Keratinocyte (primary cell): Measurements from ENCODE around the gene ANKRD18B. TPM values are rescaled to one million over a fixed set of nuclear protein-coding genes. Genes with fewer than 3 reads are reported as not detected.
"Not testable (repeated sequence)": the region's sequence is repeated elsewhere in the genome, so short reads cannot be mapped to it uniquely, and the experiment has no call there.

Experiments
- DNase-seq: peaks from one replicate; pipeline ENCODE4 v3.0.0-alpha.2; 2011; ENCODE audit warnings: low read depth, missing footprints, low spot score
- FAIRE-seq: peaks from 2 replicates; lab custom pipeline; 2011; peaks lifted over from hg19 to GRCh38; lab: Jason Lieb, UNC
- H2AFZ ChIP-seq: 2 replicates; pipeline ENCODE4 v1.6.0; 2012; ENCODE audit warnings: low read length, control low read depth, inconsistent platforms; ENCODE audit not compliant: control insufficient read depth
- H3K27ac ChIP-seq: 2 replicates; pipeline ENCODE4 v1.5.1; 2011; ENCODE audit warnings: low read length; ENCODE audit not compliant: control insufficient read depth, insufficient read depth
- H3K27me3 ChIP-seq: 3 replicates; pipeline ENCODE4 v1.6.0; 2011; ENCODE audit warnings: low read length; ENCODE audit not compliant: control insufficient read depth, insufficient read depth; ENCODE audit errors: extremely low read depth
- H3K36me3 ChIP-seq, 2 experiments: 2 replicates in 1 of 2; 3 replicates in 1 of 2; pipeline ENCODE4 v1.5.1; 2011; ENCODE audit warnings: low read length in 2 of 2, mild to moderate bottlenecking in 1 of 2; ENCODE audit not compliant: control insufficient read depth in 2 of 2, insufficient read depth in 2 of 2; ENCODE audit errors: extremely low read depth in 1 of 2
- H3K4me1 ChIP-seq: 3 replicates; pipeline ENCODE4 v1.5.1; 2011; ENCODE audit warnings: low read length; ENCODE audit not compliant: control insufficient read depth, insufficient read depth; ENCODE audit errors: extremely low read depth
- H3K4me2 ChIP-seq: 3 replicates; pipeline ENCODE4 v1.6.0; 2011; ENCODE audit warnings: low read depth, low read length; ENCODE audit not compliant: control insufficient read depth, insufficient read depth; ENCODE audit errors: extremely low read depth
- H3K4me3 ChIP-seq, 3 experiments: fragments of 200-600 bp in 1 of 3; sonication (generic) in 1 of 3; 2 replicates in 2 of 3; 3 replicates in 1 of 3; pipeline ENCODE4 v1.5.1; 2011 to 2016; ENCODE audit warnings: low read length in 3 of 3, mild to moderate bottlenecking in 3 of 3, control low read depth in 2 of 3, inconsistent platforms in 1 of 3, low read depth in 1 of 3, mixed read lengths in 1 of 3, mixed run types in 1 of 3, moderate library complexity in 1 of 3; ENCODE audit not compliant: control insufficient read depth in 2 of 3, insufficient read depth in 2 of 3; ENCODE audit errors: extremely low read depth in 1 of 3
- H3K79me2 ChIP-seq: 2 replicates; pipeline ENCODE4 v1.6.0; 2012; ENCODE audit warnings: low read length; ENCODE audit not compliant: control insufficient read depth, insufficient read depth
- H3K9ac ChIP-seq: 3 replicates; pipeline ENCODE4 v1.6.0; 2011; ENCODE audit warnings: low read length; ENCODE audit not compliant: control insufficient read depth, insufficient read depth; ENCODE audit errors: extremely low read depth
- H3K9me1 ChIP-seq: 3 replicates; pipeline ENCODE4 v1.6.0; 2011; ENCODE audit warnings: low read length; ENCODE audit not compliant: control insufficient read depth, insufficient read depth; ENCODE audit errors: extremely low read depth
- H3K9me3 ChIP-seq: 2 replicates; pipeline ENCODE4 v1.5.1; 2012; ENCODE audit warnings: low read depth, low read length; ENCODE audit not compliant: control insufficient read depth
- H4K20me1 ChIP-seq: 3 replicates; pipeline ENCODE4 v1.6.0; 2011; ENCODE audit warnings: low read length; ENCODE audit not compliant: control insufficient read depth, insufficient read depth; ENCODE audit errors: extremely low read depth
- CTCF ChIP-seq, 3 experiments: IDR thresholded peaks in 1 of 3; conservative IDR thresholded peaks in 1 of 3; optimal IDR thresholded peaks in 1 of 3; 2 replicates in 2 of 3; 3 replicates in 1 of 3; pipeline versions ENCODE3 to v1.5.1; 2011; ENCODE audit warnings: low read length in 3 of 3, mild to moderate bottlenecking in 3 of 3, moderate library complexity in 2 of 3, control low read depth in 1 of 3, inconsistent platforms in 1 of 3; ENCODE audit not compliant: insufficient read depth in 2 of 3; ENCODE audit errors: extremely low read depth in 1 of 3
- EZH2 ChIP-seq: IDR thresholded peaks from one replicate; pipeline ENCODE4 v1.6.1; 2012; ENCODE audit warnings: inconsistent platforms, mild to moderate bottlenecking, low read length, moderate library complexity
- dilution Hi-C: fragments of 300-500 bp; cut with MboI; formaldehyde crosslinking; loops from one replicate; pipeline ENCODE4 v1.7.0; 2020; ENCODE audit warnings: low sequenced_read_pairs; ENCODE audit not compliant: extremely low pct_ligation_motif_present
- polyA plus RNA-seq, 5 experiments: library from polyadenylated mRNA; depleted of rRNA in 3 of 5; stranded (reverse) in 3 of 5; stranded (forward) in 1 of 5; unstranded in 1 of 5; fragments of >200 nt; gene quantifications; 1 replicate in 1 of 5; 2 replicates in 3 of 5; 3 replicates in 1 of 5; pipeline versions ENCODE4 v1.2.1 to v1.2.3, GENCODE V29; 2011 to 2012; ENCODE audit warnings: missing spikeins in 2 of 5, low read depth in 1 of 5, low replicate concordance in 1 of 5

ANKRD18B gene
- polyA plus RNA-seq, 1 donor (not counting 4 experiments of a cell fraction or from before 2014, with no cell fraction given): 2.9 TPM

GRCh38 chr9:33516397-33516796 lies 7.7 kb upstream of the ANKRD18B start:
- peaks cover 26% of the 10 kb centered on the region for H3K4me1 ChIP-seq
- H3K4me3 ChIP-seq, dilution Hi-C loops, H3K9ac ChIP-seq, DNase-seq, H3K27me3 ChIP-seq, H2AFZ ChIP-seq, H3K4me2 ChIP-seq, H3K79me2 ChIP-seq, H4K20me1 ChIP-seq, H3K9me3 ChIP-seq, H3K9me1 ChIP-seq, H3K36me3 ChIP-seq, H3K27ac ChIP-seq: not testable (repeated sequence)
- FAIRE-seq: peak; percentile 52

GRCh38 chr9:33517373-33517772 lies 6.7 kb upstream of the ANKRD18B start:
- Histone ChIP-seq H3K4me2 (no peak overlapping the region), H3K36me3 (no peaks in the 10 kb centered on the region), H3K4me1 (peaks cover 27% of the 10 kb centered on the region), H4K20me1 (no peaks in the 10 kb centered on the region), H3K27ac (peak overlapping the region; percentile 60), H3K27me3 (no peaks in the 10 kb centered on the region), H3K9me1 (no peaks in the 10 kb centered on the region), H2AFZ (no peak overlapping the region), H3K9ac (peak overlapping the region; percentile 28), H3K4me3 (no peak overlapping the region), H3K9me3 (no peaks in the 10 kb centered on the region), H3K79me2 (no peaks in the 10 kb centered on the region)
- TF ChIP-seq EZH2: no peak
- peak in 2 of 3 experiments; percentile 48 to 51 for TF ChIP-seq CTCF (optimal IDR thresholded peaks at IDR 0.05 in 1 of 3, IDR thresholded peaks at IDR 0.05 in 1 of 3, conservative IDR thresholded peaks at IDR 0.05 in 1 of 3; ENCODE audit: extremely low read depth in 1 of 3, insufficient read depth in 2 of 3, low read length in 3 of 3)
- dilution Hi-C loops: no loop called here
- no peak for DNase-seq
- peak; percentile 46 for FAIRE-seq

GRCh38 chr9:33517934-33518577 lies 6.0 kb upstream of the ANKRD18B start:
- peak overlapping the region; percentile 28 for H3K9ac ChIP-seq
- H3K27me3 ChIP-seq, H3K79me2 ChIP-seq, H3K9me3 ChIP-seq, H2AFZ ChIP-seq, H3K36me3 ChIP-seq, DNase-seq, dilution Hi-C loops, H4K20me1 ChIP-seq, H3K9me1 ChIP-seq, H3K4me3 ChIP-seq: not testable (repeated sequence)
- peak; percentile 32 for FAIRE-seq
- peak overlapping the region; percentile 20 for H3K4me2 ChIP-seq
- H3K4me1 ChIP-seq: peaks cover 27% of the 10 kb centered on the region
- peak overlapping the region; percentile 60 for H3K27ac ChIP-seq

GRCh38 chr9:33521861-33522260 lies 2.2 kb upstream of the ANKRD18B start:
- H3K36me3 ChIP-seq, H3K27me3 ChIP-seq, H3K9me3 ChIP-seq, FAIRE-seq, dilution Hi-C loops, DNase-seq, H4K20me1 ChIP-seq, H3K9ac ChIP-seq, H3K4me3 ChIP-seq, H2AFZ ChIP-seq, H3K27ac ChIP-seq, H3K79me2 ChIP-seq, H3K9me1 ChIP-seq: not testable (repeated sequence)
- Histone ChIP-seq H3K4me1 (peaks cover 11% of the 10 kb centered on the region), H3K4me2 (peak overlapping the region; percentile 27)
